GM18505 (cell line): Measurements from ENCODE around the gene MAU2.

ENCODE experiments used
- ATAC-seq: cut with Tn5 transposase; IDR thresholded peaks from one replicate; pipeline ENCODE4 v1.9.1; 2021; ENCODE audit not compliant: unreplicated experiment
- POLR2A ChIP-seq: IDR thresholded peaks from 4 replicates; pipeline ENCODE4 v1.6.1; 2011; ENCODE audit warnings: borderline replicate concordance; ENCODE audit not compliant: insufficient read depth, insufficient read length; ENCODE audit errors: extremely low read depth

The MAU2 gene

DNA sequence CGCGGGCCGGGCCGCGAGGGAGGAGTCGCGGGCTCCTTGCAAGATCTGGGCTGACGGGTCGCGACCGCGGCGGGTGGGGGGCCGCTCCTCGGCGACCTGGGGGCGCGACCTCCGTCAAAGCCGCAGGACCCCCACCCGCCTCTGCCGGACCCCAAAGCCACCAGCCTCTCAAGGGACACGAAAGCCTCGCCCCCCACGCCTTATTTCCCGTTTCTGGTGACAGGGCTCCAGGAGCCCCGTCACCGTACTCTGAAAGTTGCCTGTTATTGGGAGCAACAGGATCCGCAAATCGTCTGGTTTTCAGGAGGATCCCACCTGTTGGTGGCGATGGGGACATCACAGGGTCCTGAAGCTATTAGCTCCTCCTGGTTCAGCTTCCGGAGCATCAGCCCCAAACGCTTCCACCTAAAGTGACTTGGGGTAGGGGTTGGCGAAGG is 530 bp downstream of the MAU2 start:
- TF ChIP-seq POLR2A, result no peak
- peak; percentile 9 for ATAC-seq

DNA sequence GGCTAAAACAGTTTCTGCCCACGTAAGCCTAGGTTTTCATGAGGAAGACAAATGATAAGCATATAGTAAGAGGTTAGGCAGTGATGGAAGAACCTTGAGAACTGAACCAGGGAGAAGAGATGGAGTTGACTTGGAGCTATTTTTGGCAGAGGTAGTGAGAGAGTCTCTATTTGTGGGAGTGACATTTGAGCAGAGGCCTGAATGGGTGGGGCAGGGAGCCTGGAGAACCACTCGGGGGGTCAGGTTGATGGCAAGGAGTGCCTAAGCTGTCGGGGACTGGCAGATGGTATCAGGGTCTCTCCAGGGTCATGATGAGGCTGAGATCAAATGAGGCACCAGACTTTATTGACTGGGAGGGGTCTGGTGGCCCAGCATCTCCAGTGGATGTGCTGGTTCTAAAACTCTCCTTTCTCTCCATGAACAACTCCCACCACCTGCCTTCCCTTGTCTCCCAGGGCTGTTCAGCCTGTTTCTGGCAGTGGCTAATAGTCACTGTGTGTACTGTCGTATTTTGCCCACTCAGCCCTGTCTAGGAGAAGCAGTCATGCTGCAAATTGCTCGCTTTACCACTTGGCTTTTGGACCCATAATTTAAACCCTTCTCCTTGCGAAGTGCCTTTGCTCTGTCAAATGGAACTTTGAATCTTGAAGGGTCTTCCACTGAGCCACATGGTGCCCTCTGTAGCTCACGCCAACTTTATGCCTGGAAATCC is 3.6 kb downstream of the MAU2 start:
- ATAC-seq, result no peak
- TF ChIP-seq POLR2A, result no peak

- no peak for TF ChIP-seq POLR2A
- no peak for ATAC-seq
These were observed 7.0 kb downstream of the MAU2 start for GRCh38 chr19:19327672-19328071.

- ATAC-seq, result no peak
- TF ChIP-seq POLR2A, result no peak
These were observed 8.5 kb downstream of the MAU2 start for GRCh38 chr19:19329126-19329525.

GRCh38 chr19:19334063-19334988 is 13.7 kb downstream of the MAU2 start:
- ATAC-seq, result no peak
- TF ChIP-seq POLR2A, result no peak

- no peak for TF ChIP-seq POLR2A
- no peak for ATAC-seq
These were observed 14.3 kb downstream of the MAU2 start for GRCh38 chr19:19334989-19335344.

DNA sequence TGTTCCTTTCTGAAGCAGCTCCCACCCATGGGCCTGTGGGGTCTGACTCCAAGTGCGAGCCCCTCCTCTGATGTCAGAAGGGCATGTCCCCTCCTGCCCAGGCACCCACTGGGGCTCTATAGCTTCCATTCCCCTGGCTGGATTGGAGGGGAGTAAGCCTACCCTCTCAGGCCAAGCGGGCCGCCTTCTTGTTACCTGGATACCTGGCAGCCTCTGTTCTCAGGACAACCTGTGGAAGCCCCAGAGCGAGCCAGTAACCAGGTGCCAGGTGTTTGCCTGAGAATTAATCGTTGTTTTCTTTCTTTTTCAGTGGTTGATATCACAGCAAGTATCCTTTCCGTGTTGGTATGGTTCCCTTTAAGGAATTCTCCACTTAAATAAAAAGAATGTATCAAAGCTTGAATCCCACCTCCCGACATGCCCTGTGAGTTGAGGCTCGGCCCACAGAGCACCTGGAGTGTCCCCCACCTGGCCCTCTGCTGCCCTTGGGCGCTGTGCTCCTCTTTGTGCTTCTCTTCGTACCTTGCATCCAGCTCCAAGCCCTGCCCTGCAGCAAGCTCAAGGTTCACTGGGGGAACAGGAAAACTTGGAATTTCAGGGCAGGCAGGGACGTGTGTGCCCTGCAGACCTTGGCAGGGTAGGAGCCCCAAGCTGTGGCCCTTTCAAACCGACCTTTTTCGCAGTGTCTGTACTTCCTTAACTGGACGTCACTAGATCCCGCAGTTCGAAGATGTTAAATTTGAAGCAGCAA is 15.0 kb downstream of the MAU2 start:
- no peak for TF ChIP-seq POLR2A
- ATAC-seq, result no peak

- no peak for ATAC-seq
- no peak for TF ChIP-seq POLR2A
These were observed 16.0 kb downstream of the MAU2 start for GRCh38 chr19:19336597-19336996.

DNA sequence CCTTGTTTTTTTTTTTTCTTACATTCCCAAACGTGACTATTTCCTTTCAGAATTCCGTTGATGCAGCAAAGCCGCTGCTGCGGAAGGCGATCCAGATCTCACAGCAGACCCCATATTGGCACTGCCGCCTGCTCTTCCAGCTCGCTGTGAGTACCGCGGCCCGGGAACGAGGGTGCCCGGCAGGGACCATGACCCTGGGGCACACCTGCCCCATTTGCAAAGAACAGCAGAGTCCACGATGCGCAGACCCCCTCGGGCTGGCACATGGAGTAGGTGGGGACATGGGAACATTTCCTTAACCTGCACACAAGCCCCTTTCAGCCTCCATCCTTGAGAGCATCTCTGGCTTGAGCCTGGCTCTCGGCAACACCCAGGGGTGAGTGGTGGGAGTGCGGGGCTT is 16.5 kb downstream of the MAU2 start:
- no peak for TF ChIP-seq POLR2A
- ATAC-seq, result no peak

DNA sequence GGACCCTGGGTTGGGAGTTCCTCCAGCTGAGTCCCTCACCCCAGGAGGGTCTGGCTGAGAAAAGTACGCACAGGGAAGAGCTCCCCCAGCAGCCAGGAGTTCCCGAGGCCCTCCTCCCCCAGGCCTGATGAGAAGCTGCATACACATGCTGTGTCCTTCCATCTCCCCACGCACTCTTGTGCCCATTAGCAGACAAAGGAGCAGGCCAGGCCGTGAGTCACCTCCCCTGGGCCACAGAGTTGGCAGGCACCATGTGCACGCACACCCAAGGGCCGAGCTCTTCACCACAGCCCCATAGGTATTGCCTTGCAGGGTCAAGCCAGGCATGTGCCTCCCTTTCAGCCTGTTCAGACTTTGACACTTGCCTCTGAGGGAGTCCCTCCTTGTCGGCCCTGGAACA is 17.5 kb downstream of the MAU2 start:
- TF ChIP-seq POLR2A, result no peak
- ATAC-seq, result no peak

DNA sequence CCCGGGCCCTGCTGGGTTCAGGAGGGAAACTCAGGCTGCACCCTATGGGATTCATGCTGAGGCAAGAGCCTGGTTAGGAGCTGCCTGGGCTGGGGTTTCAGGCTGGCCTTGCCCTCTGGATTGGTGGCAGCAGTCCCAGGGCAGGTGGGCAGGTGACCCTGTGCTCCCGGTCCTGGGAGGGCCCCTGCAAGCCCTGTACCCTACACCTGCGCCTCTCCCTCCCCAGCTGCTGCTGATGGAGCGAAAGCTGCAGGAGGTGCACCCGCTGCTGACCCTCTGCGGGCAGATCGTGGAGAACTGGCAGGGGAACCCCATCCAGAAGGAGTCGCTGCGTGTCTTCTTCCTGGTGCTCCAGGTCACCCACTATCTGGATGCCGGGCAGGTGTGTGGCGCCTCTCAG is 20.4 kb downstream of the MAU2 start:
- no peak for TF ChIP-seq POLR2A
- ATAC-seq, result no peak

DNA sequence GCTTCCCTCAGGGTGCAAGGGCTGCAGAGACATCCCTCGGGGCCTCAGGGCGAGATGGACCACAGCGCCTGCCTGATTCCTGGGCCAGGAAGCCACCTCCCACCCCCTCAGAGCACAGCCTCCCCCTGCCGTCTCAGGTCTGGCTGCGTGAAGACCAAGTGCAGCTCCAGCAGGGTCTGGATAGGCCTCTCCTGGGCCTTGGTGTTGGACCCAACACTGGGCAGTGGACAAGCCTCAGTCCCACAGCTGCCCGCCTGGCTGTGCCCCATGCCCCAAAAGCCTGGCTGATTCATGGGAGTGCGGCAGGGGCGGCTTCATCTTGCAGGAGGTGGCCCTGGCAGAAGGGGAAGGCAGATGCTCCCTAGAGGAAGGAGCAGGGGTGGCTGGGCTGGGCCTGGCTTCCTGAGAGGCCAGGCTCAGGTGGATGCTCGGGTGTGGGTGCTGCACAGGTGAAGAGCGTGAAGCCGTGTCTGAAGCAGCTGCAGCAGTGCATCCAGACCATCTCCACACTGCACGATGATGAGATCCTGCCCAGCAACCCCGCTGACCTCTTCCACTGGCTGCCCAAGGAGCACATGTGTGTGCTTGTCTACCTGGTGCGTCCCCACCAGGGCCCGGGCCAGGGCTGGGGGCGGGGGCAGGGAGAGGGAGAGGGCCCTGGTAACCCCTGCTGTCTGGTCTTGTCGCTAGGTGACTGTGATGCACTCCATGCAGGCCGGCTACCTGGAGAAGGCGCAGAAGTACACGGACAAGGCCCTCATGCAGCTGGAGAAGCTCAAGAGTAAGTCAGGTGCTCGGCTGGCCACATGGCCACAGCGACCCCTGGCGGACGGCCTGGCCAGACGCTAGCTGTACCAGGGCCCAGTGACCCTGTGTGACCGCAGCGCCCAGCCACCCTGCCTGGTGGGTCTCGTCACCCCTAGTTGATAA is 21.7 kb downstream of the MAU2 start:
- no peak for ATAC-seq

More for the DNA sequence above, 21.7 kb downstream of the MAU2 start:
- no peak for TF ChIP-seq POLR2A
